OCI-LY1 (cell line): ENCODE measurements around the gene HBP1.
"Not testable (repeated sequence)": the region's sequence is repeated elsewhere in the genome, so short reads cannot be mapped to it uniquely, and the experiment has no call there.

Experiments
- H2AFZ ChIP-seq: fragments of 200-600 bp; sonication (generic), shearing (Covaris generic); 2 replicates; pipeline ENCODE4 v1.6.0; 2014; ENCODE audit warnings: antibody characterized with exemption, mild to moderate bottlenecking, low read length
- H3F3A ChIP-seq: fragments of 200-600 bp; sonication (generic), shearing (Covaris generic); 2 replicates; pipeline ENCODE4 v1.6.0; 2014; ENCODE audit warnings: mild to moderate bottlenecking, antibody characterized with exemption, low read length, moderate library complexity; ENCODE audit not compliant: insufficient read depth
- H3K27ac ChIP-seq: fragments of 200-600 bp; sonication (generic); 2 replicates; pipeline ENCODE4 v1.5.1; 2014; ENCODE audit warnings: low read length, mixed run types, mild to moderate bottlenecking, low read depth; ENCODE audit not compliant: poor library complexity, severe bottlenecking
- H3K27me3 ChIP-seq: fragments of 200-600 bp; sonication (generic); 2 replicates; pipeline ENCODE4 v1.6.0; 2014; ENCODE audit warnings: antibody characterized with exemption, mild to moderate bottlenecking, low read length, moderate library complexity; ENCODE audit not compliant: insufficient read depth
- H3K36me3 ChIP-seq: fragments of 200-600 bp; sonication (generic); 2 replicates; pipeline ENCODE4 v1.6.1; 2014; ENCODE audit warnings: mild to moderate bottlenecking, antibody characterized with exemption, low read length, moderate library complexity, mixed read lengths; ENCODE audit not compliant: insufficient read depth
- H3K4me1 ChIP-seq: fragments of 200-600 bp; sonication (generic); 2 replicates; pipeline ENCODE4 v1.5.1; 2014; ENCODE audit warnings: mild to moderate bottlenecking, low read length, moderate library complexity; ENCODE audit not compliant: insufficient read depth, severe bottlenecking
- H3K4me2 ChIP-seq: fragments of 200-600 bp; sonication (generic), shearing (Covaris generic); 2 replicates; pipeline ENCODE4 v1.6.1; 2014; ENCODE audit warnings: low read length
- H3K4me3 ChIP-seq: fragments of 200-600 bp; sonication (generic); 2 replicates; pipeline ENCODE4 v1.5.1; 2014; ENCODE audit warnings: low read length, low read depth, mild to moderate bottlenecking, mixed read lengths; ENCODE audit not compliant: poor library complexity, severe bottlenecking
- H3K79me2 ChIP-seq: fragments of 200-600 bp; shearing (Covaris generic); 2 replicates; pipeline ENCODE4 v1.6.1; 2016; ENCODE audit warnings: mixed run types, low read length, mixed read lengths; ENCODE audit not compliant: insufficient read depth
- H3K9ac ChIP-seq: fragments of 200-600 bp; sonication (generic), shearing (Covaris generic); 2 replicates; pipeline ENCODE4 v1.6.1; 2014; ENCODE audit warnings: mild to moderate bottlenecking, low read length, mixed read lengths
- H3K9me2 ChIP-seq: fragments of 200-600 bp; sonication (generic), shearing (Covaris generic); 2 replicates; pipeline ENCODE4 v1.6.1; 2014; ENCODE audit warnings: low read depth, mild to moderate bottlenecking, low read length, mixed read lengths
- H3K9me3 ChIP-seq: fragments of 200-600 bp; shearing (Covaris generic); 2 replicates; pipeline ENCODE4 v1.6.1; 2014; ENCODE audit warnings: low read length, mixed read lengths
- H4K20me1 ChIP-seq: fragments of 200-600 bp; sonication (generic), shearing (Covaris generic); 2 replicates; pipeline ENCODE4 v1.6.0; 2016; ENCODE audit warnings: mild to moderate bottlenecking, low read length; ENCODE audit not compliant: insufficient read depth
- EZH2 ChIP-seq: fragments of 200-600 bp; sonication (generic), shearing (Covaris generic); IDR thresholded peaks from 2 replicates; pipeline ENCODE4 v1.8.0; 2017; ENCODE audit warnings: borderline replicate concordance, mixed run types, mild to moderate bottlenecking, antibody characterized with exemption, low read length, moderate library complexity, mixed read lengths
- TF ChIP-seq, protein P1 (sequence below): fragments of 200-600 bp; sonication (generic), shearing (Covaris generic); IDR thresholded peaks from 2 replicates; pipeline ENCODE4 v1.5.1; 2017; ENCODE audit warnings: mild to moderate bottlenecking, antibody characterized with exemption, low read length, moderate library complexity, mixed read lengths

The HBP1 gene

GRCh38 chr7:107154826-107155225 lies 14.0 kb upstream of the HBP1 start:
- Histone ChIP-seq H3K9ac (no peak overlapping the region), H2AFZ (no peak overlapping the region), H3K9me2 (no peaks in the 10 kb centered on the region), H3K4me2 (no peak overlapping the region), H3K27me3 (no peaks in the 10 kb centered on the region), H3K79me2 (no peaks in the 10 kb centered on the region), H3K4me3 (no peak overlapping the region), H3F3A (no peaks in the 10 kb centered on the region), H3K9me3 (no peaks in the 10 kb centered on the region), H3K36me3 (no peaks in the 10 kb centered on the region), H3K27ac (no peak overlapping the region), H3K4me1 (no peaks in the 10 kb centered on the region), H4K20me1 (no peaks in the 10 kb centered on the region)
- TF ChIP-seq, protein P1, sequence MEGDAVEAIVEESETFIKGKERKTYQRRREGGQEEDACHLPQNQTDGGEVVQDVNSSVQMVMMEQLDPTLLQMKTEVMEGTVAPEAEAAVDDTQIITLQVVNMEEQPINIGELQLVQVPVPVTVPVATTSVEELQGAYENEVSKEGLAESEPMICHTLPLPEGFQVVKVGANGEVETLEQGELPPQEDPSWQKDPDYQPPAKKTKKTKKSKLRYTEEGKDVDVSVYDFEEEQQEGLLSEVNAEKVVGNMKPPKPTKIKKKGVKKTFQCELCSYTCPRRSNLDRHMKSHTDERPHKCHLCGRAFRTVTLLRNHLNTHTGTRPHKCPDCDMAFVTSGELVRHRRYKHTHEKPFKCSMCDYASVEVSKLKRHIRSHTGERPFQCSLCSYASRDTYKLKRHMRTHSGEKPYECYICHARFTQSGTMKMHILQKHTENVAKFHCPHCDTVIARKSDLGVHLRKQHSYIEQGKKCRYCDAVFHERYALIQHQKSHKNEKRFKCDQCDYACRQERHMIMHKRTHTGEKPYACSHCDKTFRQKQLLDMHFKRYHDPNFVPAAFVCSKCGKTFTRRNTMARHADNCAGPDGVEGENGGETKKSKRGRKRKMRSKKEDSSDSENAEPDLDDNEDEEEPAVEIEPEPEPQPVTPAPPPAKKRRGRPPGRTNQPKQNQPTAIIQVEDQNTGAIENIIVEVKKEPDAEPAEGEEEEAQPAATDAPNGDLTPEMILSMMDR: no peak
- TF ChIP-seq EZH2: no peak

GRCh38 chr7:107155726-107156125 lies 13.1 kb upstream of the HBP1 start:
- H3K9ac ChIP-seq, H3F3A ChIP-seq, H3K27me3 ChIP-seq, H3K27ac ChIP-seq, H3K4me1 ChIP-seq, H3K4me3 ChIP-seq, H4K20me1 ChIP-seq, H2AFZ ChIP-seq, H3K4me2 ChIP-seq, H3K79me2 ChIP-seq, H3K36me3 ChIP-seq, H3K9me3 ChIP-seq, H3K9me2 ChIP-seq: not testable (repeated sequence)

DNA sequence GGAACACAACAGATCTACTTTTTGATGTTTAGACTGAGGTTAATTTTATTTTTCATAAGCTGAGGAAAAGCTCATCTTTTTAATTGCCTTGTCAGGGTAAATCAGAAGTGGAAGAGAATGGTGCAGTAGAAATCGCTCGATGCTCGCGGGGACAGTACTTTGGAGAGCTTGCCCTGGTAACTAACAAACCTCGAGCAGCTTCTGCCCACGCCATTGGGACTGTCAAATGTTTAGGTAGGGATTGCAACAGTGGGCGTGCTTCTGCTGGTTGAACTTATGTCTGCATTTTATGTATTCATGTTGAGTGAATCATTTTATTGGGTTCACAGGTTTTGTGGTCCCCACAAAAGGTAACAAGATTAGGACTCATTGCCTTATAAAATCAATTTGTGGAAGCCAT lies 11.7 kb upstream of the HBP1 start:
- no peaks in the 10 kb centered on the region for H3K27me3 ChIP-seq

GRCh38 chr7:107158028-107158427 lies 10.8 kb upstream of the HBP1 start:
- no peaks in the 10 kb centered on the region for H3K27me3 ChIP-seq
- no peak overlapping the region for H3K4me2 ChIP-seq
- no peak overlapping the region for H3K9ac ChIP-seq
- H2AFZ ChIP-seq: no peak overlapping the region
- no peaks in the 10 kb centered on the region for H3K4me1 ChIP-seq
- no peaks in the 10 kb centered on the region for H3K36me3 ChIP-seq
- no peak overlapping the region for H3K4me3 ChIP-seq
- TF ChIP-seq EZH2: no peak
- TF ChIP-seq, protein P1: no peak
- no peaks in the 10 kb centered on the region for H4K20me1 ChIP-seq
- no peaks in the 10 kb centered on the region for H3K9me2 ChIP-seq
- no peaks in the 10 kb centered on the region for H3K79me2 ChIP-seq
- H3F3A ChIP-seq: no peaks in the 10 kb centered on the region
- no peak overlapping the region for H3K27ac ChIP-seq
- no peaks in the 10 kb centered on the region for H3K9me3 ChIP-seq

More for the DNA sequence above, 11.7 kb upstream of the HBP1 start:
- Histone ChIP-seq H3K9ac (no peak overlapping the region), H4K20me1 (no peaks in the 10 kb centered on the region), H3K4me1 (no peaks in the 10 kb centered on the region), H3K4me3 (no peak overlapping the region), H3K9me2 (no peaks in the 10 kb centered on the region), H2AFZ (no peak overlapping the region), H3K27ac (no peak overlapping the region), H3K9me3 (no peaks in the 10 kb centered on the region), H3K79me2 (no peaks in the 10 kb centered on the region), H3K36me3 (no peaks in the 10 kb centered on the region), H3K4me2 (no peak overlapping the region), H3F3A (no peaks in the 10 kb centered on the region)
- TF ChIP-seq EZH2: no peak
- TF ChIP-seq, protein P1: no peak
